ENCODE measurements around the gene CRKL. TPM values are rescaled to one million over a fixed set of nuclear protein-coding genes. Genes with fewer than 3 reads are reported as not detected.

The CRKL gene
- polyA plus RNA-seq, 3 donors: 26.0 to 37.5 (median 29.4) TPM

DNA sequence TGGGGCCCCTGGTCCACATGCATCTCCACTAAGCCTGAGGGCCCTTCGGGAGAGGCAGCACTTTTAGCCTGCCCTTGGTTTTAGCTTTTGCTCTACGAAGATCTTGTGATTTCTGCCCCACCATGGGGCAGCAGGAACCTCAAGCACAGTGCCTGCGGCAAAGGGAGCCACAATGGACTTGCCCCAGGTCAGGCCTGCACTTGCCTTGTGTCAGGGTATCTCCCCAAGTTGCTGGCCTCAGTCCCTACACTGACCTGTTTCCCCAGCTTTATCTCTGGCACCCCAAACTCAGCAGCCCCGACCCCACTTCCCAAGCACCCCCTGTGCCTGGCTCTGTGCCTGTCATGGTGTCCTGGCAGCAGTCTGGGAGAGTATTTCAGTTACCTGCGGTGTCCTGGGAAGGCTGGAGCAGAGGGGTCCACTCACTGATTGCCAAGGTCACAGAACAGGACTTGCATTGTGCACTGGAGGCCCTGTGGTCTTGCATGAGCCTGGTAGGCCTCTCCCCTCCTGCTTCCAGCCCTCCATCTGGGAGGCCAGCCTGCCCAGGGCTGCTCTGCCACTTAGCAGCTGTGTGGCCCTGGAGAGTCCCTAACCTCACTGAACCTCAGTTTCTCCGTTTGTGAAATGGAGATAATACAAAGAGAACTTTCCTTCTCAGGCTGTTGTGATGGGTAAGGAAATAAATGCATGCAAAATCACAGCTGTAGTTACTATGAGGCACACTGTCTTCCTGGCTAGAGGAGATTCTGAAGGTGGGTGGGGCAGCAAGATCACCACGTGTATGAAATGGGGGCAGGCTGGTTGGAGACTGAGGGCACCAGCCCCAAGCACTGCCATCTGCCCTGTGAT lies 46.2 kb downstream of the CRKL start:
- Histone ChIP-seq H3K4me3 (replicated peaks in 1 of 3; ENCODE audit: low read depth in 2 of 3, low read length in 3 of 3) (no peak overlapping the region), H2AFZ (ENCODE audit: insufficient read depth, low read depth, low read length, poor library complexity, severe bottlenecking) (no peak overlapping the region), H4K20me1 (ENCODE audit: insufficient read depth, low read length) (no peaks in the 10 kb centered on the region), H3K9me3 (replicated peaks in 1 of 2; ENCODE audit: control insufficient read depth in 1 of 2, insufficient read depth in 1 of 2, low read length in 2 of 2) (no peaks in the 10 kb centered on the region), H3K27me3 (ENCODE audit: control insufficient read depth in 2 of 2, insufficient read depth in 2 of 2, low read length in 2 of 2) (peaks cover 3 to 16% of the 10 kb centered on the region in 2 donors), H3K36me3 (replicated peaks in 1 of 2; ENCODE audit: control insufficient read depth in 1 of 2, insufficient read depth in 2 of 2, low read length in 2 of 2) (peaks cover 0 to 7% of the 10 kb centered on the region in 2 donors), H3K27ac (ENCODE audit: low read depth in 1 of 2, low read length in 2 of 2) (no peak overlapping the region), H3K9ac (ENCODE audit: insufficient read depth, low read length, poor library complexity, severe bottlenecking) (no peak overlapping the region), H3K4me2 (replicated peaks; ENCODE audit: extremely low read depth, low read length, poor library complexity, severe bottlenecking) (no peak overlapping the region), H3K79me2 (ENCODE audit: insufficient read depth, low read length) (peaks cover 14% of the 10 kb centered on the region), H3K4me1 (ENCODE audit: control insufficient read depth in 1 of 2, insufficient read depth in 2 of 2, low read length in 2 of 2) (peaks cover 50 to 62% of the 10 kb centered on the region in 2 donors)
- DNase-seq: no peak
- H3K36me3 Mint-ChIP-seq: peaks cover 21 to 23% of the 10 kb centered on the region in 2 donors
- peaks cover 50% of the 10 kb centered on the region for H3K4me1 Mint-ChIP-seq
- H3K4me3 Mint-ChIP-seq: peak overlapping the region in 1 of 2 donors; percentile 62
- H3K9me3 Mint-ChIP-seq: peaks cover 0 to 9% (median 0%) of the 10 kb centered on the region in 7 donors
- TF ChIP-seq, protein P1, sequence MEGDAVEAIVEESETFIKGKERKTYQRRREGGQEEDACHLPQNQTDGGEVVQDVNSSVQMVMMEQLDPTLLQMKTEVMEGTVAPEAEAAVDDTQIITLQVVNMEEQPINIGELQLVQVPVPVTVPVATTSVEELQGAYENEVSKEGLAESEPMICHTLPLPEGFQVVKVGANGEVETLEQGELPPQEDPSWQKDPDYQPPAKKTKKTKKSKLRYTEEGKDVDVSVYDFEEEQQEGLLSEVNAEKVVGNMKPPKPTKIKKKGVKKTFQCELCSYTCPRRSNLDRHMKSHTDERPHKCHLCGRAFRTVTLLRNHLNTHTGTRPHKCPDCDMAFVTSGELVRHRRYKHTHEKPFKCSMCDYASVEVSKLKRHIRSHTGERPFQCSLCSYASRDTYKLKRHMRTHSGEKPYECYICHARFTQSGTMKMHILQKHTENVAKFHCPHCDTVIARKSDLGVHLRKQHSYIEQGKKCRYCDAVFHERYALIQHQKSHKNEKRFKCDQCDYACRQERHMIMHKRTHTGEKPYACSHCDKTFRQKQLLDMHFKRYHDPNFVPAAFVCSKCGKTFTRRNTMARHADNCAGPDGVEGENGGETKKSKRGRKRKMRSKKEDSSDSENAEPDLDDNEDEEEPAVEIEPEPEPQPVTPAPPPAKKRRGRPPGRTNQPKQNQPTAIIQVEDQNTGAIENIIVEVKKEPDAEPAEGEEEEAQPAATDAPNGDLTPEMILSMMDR (IDR thresholded peaks at IDR 0.05): no peak
- intact Hi-C loops (cut with micrococcal nuclease): loop anchor here (5.0 to 10.0 kb wide), 2 partner anchors 49 to 61 kb away; no protein-coding TSS in a partner anchor
- H3K27me3 Mint-ChIP-seq (ENCODE audit: low read depth in 3 of 3): peaks cover 18 to 29% (median 26%) of the 10 kb centered on the region in 3 donors
- 90% methylated on average over 5 of the region's 7 CpGs for WGBS (ENCODE audit: insufficient coverage)
- H3K27ac Mint-ChIP-seq: peak overlapping the region in 1 of 7 donors; percentile 25

DNA sequence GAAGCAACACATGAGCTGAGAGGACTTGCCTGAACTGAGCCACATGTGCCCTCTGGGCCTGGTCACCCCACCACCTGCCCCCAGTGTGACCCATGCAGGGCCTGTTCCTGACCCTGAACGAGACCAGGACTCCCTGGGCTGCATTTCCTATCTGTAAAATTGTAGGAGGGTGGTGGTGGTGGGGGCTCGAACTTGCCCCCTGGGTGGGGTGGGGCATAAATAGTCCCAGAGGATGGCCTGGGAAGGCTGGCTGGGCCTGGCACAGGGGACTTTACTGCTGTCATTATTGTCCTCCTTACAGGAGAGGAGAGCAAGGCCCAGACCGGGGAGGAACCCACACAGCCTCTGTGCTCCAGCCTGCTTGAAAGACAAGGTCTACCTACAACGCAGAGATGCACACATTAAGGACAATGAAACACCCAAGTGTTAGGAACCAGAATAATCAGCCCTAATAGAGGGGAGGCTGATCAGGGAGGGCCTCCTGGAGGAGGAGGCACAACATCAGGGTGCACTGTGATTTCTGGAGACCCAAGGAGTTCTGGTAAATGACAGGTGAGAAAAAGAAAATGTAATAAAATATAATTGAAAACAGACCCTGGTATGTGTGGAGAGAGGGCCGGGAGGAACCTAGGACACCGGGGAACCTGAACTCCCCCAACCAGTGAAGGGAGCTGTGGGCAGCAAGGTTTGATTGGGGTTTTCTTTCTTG lies 47.0 kb downstream of the CRKL start:
- H3K4me1 ChIP-seq (ENCODE audit: control insufficient read depth in 1 of 2, insufficient read depth in 2 of 2, low read length in 2 of 2): peaks cover 56 to 65% of the 10 kb centered on the region in 2 donors
- intact Hi-C loops (cut with micrococcal nuclease): loop anchor here (5.0 to 10.0 kb wide), 2 partner anchors 48 to 61 kb away; no protein-coding TSS in a partner anchor
- H3K36me3 ChIP-seq (replicated peaks in 1 of 2; ENCODE audit: control insufficient read depth in 1 of 2, insufficient read depth in 2 of 2, low read length in 2 of 2): peaks cover 0 to 7% of the 10 kb centered on the region in 2 donors
- Mint-ChIP-seq H3K4me3 (peak overlapping the region; percentile 77 to 87), H3K27ac (peak overlapping the region in 3 of 7 donors; percentile 25 to 47 (median 43)), H3K4me1 (peaks cover 55% of the 10 kb centered on the region), H3K9me3 (peaks cover 0 to 9% (median 0%) of the 10 kb centered on the region in 7 donors), H3K27me3 (ENCODE audit: low read depth in 3 of 3) (peaks cover 18 to 29% (median 26%) of the 10 kb centered on the region in 3 donors), H3K36me3 (peaks cover 21 to 23% of the 10 kb centered on the region in 2 donors)
- H3K27me3 ChIP-seq (ENCODE audit: control insufficient read depth in 2 of 2, insufficient read depth in 2 of 2, low read length in 2 of 2): peaks cover 3 to 16% of the 10 kb centered on the region in 2 donors
- TF ChIP-seq, protein P1 (IDR thresholded peaks at IDR 0.05): no peak
- peak overlapping the region in 2 of 3 experiments; percentile 29 to 61 for H3K4me3 ChIP-seq (replicated peaks in 1 of 3; ENCODE audit: low read depth in 2 of 3, low read length in 3 of 3)
- 93% methylated on average over 3 of the region's 6 CpGs for WGBS (ENCODE audit: insufficient coverage)
- H3K79me2 ChIP-seq (ENCODE audit: insufficient read depth, low read length): peaks cover 8% of the 10 kb centered on the region
- H3K4me2 ChIP-seq (replicated peaks; ENCODE audit: extremely low read depth, low read length, poor library complexity, severe bottlenecking): peak overlapping the region; percentile 80
- H4K20me1 ChIP-seq (ENCODE audit: insufficient read depth, low read length): no peaks in the 10 kb centered on the region
- H3K9ac ChIP-seq (ENCODE audit: insufficient read depth, low read length, poor library complexity, severe bottlenecking): no peak overlapping the region
- no peak for DNase-seq
- H3K9me3 ChIP-seq (replicated peaks in 1 of 2; ENCODE audit: control insufficient read depth in 1 of 2, insufficient read depth in 1 of 2, low read length in 2 of 2): no peaks in the 10 kb centered on the region
- no peak overlapping the region for H2AFZ ChIP-seq (ENCODE audit: insufficient read depth, low read depth, low read length, poor library complexity, severe bottlenecking)
- H3K27ac ChIP-seq (ENCODE audit: low read depth in 1 of 2, low read length in 2 of 2): no peak overlapping the region

Data from CD14-positive monocyte (primary cell).